Peyer's patch (tissue), 4 donors: Measurements from ENCODE around the gene KNG1. TPM values are rescaled to one million over a fixed set of nuclear protein-coding genes. Genes with fewer than 3 reads are reported as not detected.

Experiments used
- DNase-seq, 3 donors: peaks; one replicate each; pipeline ENCODE4 v3.0.0-alpha.2; 2017 to 2019
- H3K27ac ChIP-seq, 4 donors: fragments of 200-600 bp; sonication (generic); one replicate each; pipeline ENCODE4 v1.5.1; 2016 to 2019
- H3K27me3 ChIP-seq, 2 donors: fragments of 200-600 bp; sonication (generic); one replicate each; pipeline ENCODE4 v1.5.1; 2019
- H3K36me3 ChIP-seq, 3 donors: fragments of 200-600 bp; sonication (generic); one replicate each; pipeline ENCODE4 v1.5.1; 2016 to 2019
- H3K4me1 ChIP-seq, 4 donors: fragments of 200-600 bp; sonication (generic); one replicate each; pipeline ENCODE4 v1.5.1; 2016 to 2019
- H3K4me3 ChIP-seq, 4 donors: fragments of 200-600 bp; sonication (generic); 1 replicate in 3 of 4; 2 replicates in 1 of 4; pipeline ENCODE4 v1.5.1; 2016 to 2019; ENCODE audit warnings: mild to moderate bottlenecking in 1 of 4
- H3K9me3 ChIP-seq, 4 donors: fragments of 200-600 bp; sonication (generic); one replicate each; pipeline ENCODE4 v1.5.1; 2016 to 2019; ENCODE audit warnings: mild to moderate bottlenecking in 1 of 4
- POLR2A ChIP-seq, 2 donors: fragments of 450-650 bp; IDR thresholded peaks; one replicate each; pipeline ENCODE4 v1.5.1; 2017; ENCODE audit warnings: antibody characterized with exemption in 2 of 2, mild to moderate bottlenecking in 2 of 2, moderate library complexity in 2 of 2
- total RNA-seq, 4 donors: library from RNA; depleted of rRNA; stranded (reverse); fragments of >200 nt; gene quantifications; one replicate each; pipeline ENCODE4 v1.1.0, GENCODE V29; 2016
- TF ChIP-seq, protein P1 (sequence below), 6 experiments: fragments of 450-650 bp in 4 of 6; fragments of 200-600 bp in 2 of 6; sonication (generic) in 1 of 6; IDR thresholded peaks; one replicate each; pipeline ENCODE4 v1.5.1; 2017 to 2019; ENCODE audit warnings: antibody characterized with exemption in 6 of 6, mild to moderate bottlenecking in 3 of 6, moderate library complexity in 1 of 6

Gene KNG1
- total RNA-seq, 4 donors from 2014 or later, result 0.57 to 1.1 TPM; not detected in 2

DNA sequence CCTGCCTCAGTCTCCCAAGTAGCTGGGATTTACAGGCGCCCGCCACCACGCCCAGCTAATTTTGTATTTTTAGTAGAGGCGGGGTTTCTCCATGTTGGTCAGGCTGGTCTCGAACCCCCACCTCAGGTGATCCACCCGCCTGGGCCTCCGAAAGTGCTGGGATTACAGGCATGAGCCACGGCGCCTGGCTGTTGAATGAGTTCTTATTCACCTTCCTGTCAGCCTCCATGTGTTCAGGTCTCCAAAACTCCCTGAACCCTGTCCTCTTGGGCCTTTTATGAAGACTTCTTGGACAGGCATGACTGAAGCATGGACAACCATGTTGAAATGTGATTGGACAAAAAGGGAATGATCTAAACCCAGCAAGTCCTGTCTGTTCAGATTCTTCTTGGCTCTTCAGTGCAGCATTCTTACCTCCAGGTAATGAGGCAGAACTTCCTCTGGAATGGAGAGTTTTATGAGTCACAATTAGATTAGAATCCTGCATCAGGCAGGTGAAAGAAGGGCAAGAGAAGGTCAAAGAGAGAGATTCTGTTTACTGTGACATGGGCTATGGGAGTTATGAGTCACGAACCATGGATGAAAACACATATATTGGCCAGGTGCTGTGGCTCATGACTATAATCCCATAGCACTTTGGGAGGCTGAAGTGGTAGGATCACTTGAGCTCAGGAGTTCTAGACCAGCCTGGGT, 43.1 kb downstream of the KNG1 start:
- H3K4me3 ChIP-seq, result no peak overlapping the region
- TF ChIP-seq POLR2A (IDR thresholded peaks at IDR 0.05), result no peak
- TF ChIP-seq, protein P1, sequence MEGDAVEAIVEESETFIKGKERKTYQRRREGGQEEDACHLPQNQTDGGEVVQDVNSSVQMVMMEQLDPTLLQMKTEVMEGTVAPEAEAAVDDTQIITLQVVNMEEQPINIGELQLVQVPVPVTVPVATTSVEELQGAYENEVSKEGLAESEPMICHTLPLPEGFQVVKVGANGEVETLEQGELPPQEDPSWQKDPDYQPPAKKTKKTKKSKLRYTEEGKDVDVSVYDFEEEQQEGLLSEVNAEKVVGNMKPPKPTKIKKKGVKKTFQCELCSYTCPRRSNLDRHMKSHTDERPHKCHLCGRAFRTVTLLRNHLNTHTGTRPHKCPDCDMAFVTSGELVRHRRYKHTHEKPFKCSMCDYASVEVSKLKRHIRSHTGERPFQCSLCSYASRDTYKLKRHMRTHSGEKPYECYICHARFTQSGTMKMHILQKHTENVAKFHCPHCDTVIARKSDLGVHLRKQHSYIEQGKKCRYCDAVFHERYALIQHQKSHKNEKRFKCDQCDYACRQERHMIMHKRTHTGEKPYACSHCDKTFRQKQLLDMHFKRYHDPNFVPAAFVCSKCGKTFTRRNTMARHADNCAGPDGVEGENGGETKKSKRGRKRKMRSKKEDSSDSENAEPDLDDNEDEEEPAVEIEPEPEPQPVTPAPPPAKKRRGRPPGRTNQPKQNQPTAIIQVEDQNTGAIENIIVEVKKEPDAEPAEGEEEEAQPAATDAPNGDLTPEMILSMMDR (IDR thresholded peaks at IDR 0.05), result no peak
- no peaks in the 10 kb centered on the region for H3K9me3 ChIP-seq
- H3K27ac ChIP-seq, result no peak overlapping the region
- H3K4me1 ChIP-seq, result no peaks in the 10 kb centered on the region
- H3K36me3 ChIP-seq, result no peaks in the 10 kb centered on the region
- DNase-seq, result no peak
- no peaks in the 10 kb centered on the region for H3K27me3 ChIP-seq

DNA sequence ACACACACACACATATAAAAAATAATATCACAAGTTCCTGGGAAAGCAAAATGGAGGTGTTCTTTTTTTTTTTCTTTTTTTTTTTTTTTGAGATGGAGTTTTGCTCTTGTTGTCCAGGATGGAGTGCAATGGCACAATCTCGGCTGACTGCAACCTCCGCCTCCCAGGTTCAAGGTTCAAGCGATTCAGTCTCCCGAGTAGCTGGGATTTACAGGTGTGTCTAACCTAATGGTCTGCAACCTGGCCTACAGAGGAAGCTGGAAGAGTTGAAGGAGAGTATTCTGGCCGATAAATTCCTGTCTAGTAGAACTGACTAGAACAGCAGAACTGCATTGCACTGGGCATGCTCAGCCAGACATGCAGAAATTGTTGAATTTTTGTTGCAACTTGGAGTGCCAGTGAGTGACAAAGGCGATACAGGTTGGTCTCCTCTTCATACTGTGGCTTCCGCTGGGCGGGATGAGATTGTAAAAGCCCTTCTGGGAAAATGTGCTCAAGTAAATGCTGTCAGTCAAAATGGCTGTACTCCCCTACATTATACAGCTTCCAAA, 43.8 kb downstream of the KNG1 start:
- no peaks in the 10 kb centered on the region for H3K9me3 ChIP-seq
- H3K27ac ChIP-seq, result peak overlapping the region in 1 of 4 donors; percentile 31
- no peak for TF ChIP-seq POLR2A (IDR thresholded peaks at IDR 0.05)
- no peaks in the 10 kb centered on the region for H3K27me3 ChIP-seq
- no peaks in the 10 kb centered on the region for H3K36me3 ChIP-seq
- DNase-seq, result peak in 1 of 3 donors; percentile 67
- H3K4me3 ChIP-seq, result no peak overlapping the region
- H3K4me1 ChIP-seq, result no peaks in the 10 kb centered on the region

DNA sequence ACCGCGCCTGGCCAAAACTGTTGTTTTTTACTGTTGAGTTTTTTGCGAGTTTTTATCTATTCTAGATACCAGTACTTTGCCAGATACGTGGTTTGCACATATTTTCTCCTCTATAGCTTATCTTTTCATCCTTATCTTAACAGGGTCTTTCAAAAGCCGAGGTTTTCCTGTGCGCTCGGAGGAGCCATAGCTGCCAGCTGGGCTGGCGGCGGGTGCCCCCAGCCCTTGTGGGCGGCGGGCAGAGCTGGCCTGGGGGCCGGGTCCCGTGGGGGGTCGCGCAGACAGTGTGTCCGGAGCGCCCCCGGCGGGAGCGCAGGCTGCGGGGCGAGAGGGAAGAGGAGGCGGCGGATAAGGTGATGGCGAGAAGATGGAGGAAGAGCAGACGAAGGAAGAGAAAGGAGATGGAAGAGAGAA, 55.1 kb downstream of the KNG1 start:
- H3K27me3 ChIP-seq, result no peaks in the 10 kb centered on the region
- H3K4me3 ChIP-seq, result peak overlapping the region; percentile 57 to 64 (median 58)
- no peak for DNase-seq
- H3K36me3 ChIP-seq, result no peaks in the 10 kb centered on the region
- TF ChIP-seq, protein P1 (IDR thresholded peaks at IDR 0.05), result no peak
- no peak for TF ChIP-seq POLR2A (IDR thresholded peaks at IDR 0.05)
- no peaks in the 10 kb centered on the region for H3K9me3 ChIP-seq
- peak overlapping the region; percentile 28 to 83 (median 57) for H3K27ac ChIP-seq
- peaks cover 0 to 6% (median 0%) of the 10 kb centered on the region in 4 donors for H3K4me1 ChIP-seq

DNA sequence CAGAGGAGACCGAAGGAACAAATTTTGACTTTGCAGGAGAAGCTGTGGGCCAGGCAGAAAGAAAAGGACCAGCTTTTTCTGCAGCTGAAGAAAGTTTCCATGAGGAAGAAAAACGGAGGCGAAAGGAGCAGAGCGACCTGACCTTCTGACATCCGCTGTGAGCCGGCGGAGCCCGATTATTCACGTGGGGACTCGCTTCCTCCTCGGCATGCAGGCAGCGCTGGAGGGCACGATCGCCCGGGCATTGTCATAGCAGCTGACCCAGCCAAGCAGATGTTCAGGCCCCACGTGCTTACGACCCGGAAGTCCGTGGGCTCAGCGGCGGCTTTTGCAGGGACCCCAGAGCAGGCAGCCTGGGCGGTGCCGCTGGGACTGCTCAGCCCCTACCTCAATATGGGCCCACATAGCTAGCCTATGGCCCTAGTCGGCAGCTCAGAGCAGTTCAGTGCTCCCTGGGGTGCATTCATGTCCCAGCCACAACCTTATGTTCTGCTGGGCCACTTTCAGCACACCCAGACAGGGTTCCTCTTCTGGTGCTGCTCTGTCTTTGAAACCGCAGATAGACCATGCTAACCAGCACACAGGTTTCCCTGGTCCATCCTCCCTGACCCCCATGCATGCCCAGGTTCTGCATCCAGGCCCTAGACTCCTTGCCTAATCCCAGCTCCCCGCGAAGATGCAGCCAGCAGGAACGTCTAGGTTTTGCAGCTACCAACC, 55.7 kb downstream of the KNG1 start:
- peak; percentile 69 to 93 (median 92) for DNase-seq
- peaks cover 0 to 6% (median 0%) of the 10 kb centered on the region in 4 donors for H3K4me1 ChIP-seq
- no peaks in the 10 kb centered on the region for H3K27me3 ChIP-seq
- H3K27ac ChIP-seq, result peak overlapping the region; percentile 28 to 83 (median 57)
- H3K9me3 ChIP-seq, result no peaks in the 10 kb centered on the region
- TF ChIP-seq POLR2A (IDR thresholded peaks at IDR 0.05), result no peak
- TF ChIP-seq, protein P1 (IDR thresholded peaks at IDR 0.05), result no peak
- peak overlapping the region; percentile 57 to 64 (median 58) for H3K4me3 ChIP-seq
- no peaks in the 10 kb centered on the region for H3K36me3 ChIP-seq

DNA sequence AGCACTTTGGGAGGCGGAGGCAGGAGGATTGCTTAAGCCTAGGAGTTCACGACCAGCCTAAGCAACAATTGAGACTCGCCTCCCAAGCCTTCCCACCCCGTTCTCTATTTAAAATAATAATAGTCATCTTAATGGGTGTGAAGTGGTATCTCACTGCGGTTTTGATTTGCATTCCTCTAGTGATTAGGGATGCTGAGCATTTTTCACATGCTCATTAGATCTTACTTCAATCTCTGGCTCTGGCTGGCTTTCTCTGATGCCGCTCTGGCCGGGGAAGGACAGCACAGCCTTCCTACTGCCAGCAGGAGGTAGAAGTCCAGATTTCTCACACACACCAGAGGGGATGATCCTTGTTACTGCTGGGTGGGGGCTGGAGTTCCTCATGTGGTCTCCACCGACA, 58.8 kb downstream of the KNG1 start:
- no peak overlapping the region for H3K4me3 ChIP-seq
- no peak for TF ChIP-seq POLR2A (IDR thresholded peaks at IDR 0.05)
- TF ChIP-seq, protein P1 (IDR thresholded peaks at IDR 0.05), result no peak

DNA sequence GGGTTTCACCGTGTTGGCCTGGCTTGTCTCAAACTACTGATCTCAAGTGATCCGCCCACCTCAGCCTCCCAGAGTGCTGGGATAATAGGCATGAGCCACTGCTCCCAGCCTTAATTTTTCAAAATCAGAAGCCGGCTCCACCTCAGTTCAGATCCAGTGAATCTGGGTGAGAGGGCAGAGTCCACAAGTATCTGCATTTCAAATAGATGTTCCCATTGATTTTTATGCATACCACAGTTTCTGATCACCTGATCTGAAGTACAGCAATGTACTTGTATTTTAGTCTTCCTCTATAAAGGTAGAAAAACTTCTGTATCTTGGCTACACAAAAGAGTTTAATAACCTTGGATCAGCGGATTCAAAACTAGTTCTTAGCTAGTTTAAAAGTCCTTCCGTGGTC, 62.0 kb downstream of the KNG1 start:
- H3K27ac ChIP-seq, result no peak overlapping the region
- DNase-seq, result no peak
- no peaks in the 10 kb centered on the region for H3K4me1 ChIP-seq
- no peaks in the 10 kb centered on the region for H3K27me3 ChIP-seq
- H3K9me3 ChIP-seq, result no peaks in the 10 kb centered on the region
- no peaks in the 10 kb centered on the region for H3K36me3 ChIP-seq
- TF ChIP-seq POLR2A (IDR thresholded peaks at IDR 0.05), result no peak
- TF ChIP-seq, protein P1 (IDR thresholded peaks at IDR 0.05), result no peak
- H3K4me3 ChIP-seq, result no peak overlapping the region

More for the DNA sequence above, 58.8 kb downstream of the KNG1 start:
- Histone ChIP-seq H3K36me3 (no peaks in the 10 kb centered on the region), H3K9me3 (no peaks in the 10 kb centered on the region), H3K27ac (no peak overlapping the region), H3K27me3 (no peaks in the 10 kb centered on the region), H3K4me1 (peaks cover 0 to 6% (median 0%) of the 10 kb centered on the region in 4 donors)
- DNase-seq, result no peak
